Measurements from ENCODE around the gene CHST11. TPM values are rescaled to one million over a fixed set of nuclear protein-coding genes. Genes with fewer than 3 reads are reported as not detected.

CHST11 gene
- total RNA-seq, 1 experiment from 2014 or later, result 6.7 TPM

DNA sequence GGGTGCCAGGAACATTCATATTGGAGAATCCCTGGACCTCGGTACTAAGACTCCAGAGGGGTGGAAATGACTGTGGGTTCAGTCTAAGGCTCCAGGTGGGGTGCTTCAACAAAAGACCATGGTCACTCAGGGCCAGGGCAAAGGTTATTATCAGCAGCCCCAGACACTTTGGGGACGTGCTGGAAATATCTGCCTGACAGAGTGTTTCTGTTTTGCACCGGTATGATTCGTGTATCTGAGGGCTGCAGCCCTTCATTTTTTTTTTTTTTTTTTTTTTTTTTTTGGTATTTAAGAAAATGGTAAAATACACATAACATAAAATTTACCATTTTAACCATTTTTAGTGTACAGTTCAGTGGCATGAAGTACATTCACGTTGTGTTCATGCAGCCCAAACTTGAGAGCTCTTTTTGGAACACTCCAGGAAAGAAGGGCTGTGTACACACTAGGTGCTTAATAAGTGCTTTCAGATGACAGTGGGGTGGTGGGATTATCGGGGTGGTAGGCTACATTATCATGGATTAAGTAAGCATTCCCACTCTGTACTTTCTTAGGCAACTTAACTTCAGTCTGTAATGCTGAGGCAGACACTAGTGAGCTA, 120.3 kb downstream of the CHST11 start:
- H3K9me3 ChIP-seq (ENCODE audit: control insufficient read depth, low read depth, low read length), result no peaks in the 10 kb centered on the region
- H3K18ac ChIP-seq (ENCODE audit: insufficient read length, low read depth, low read length), result no peak overlapping the region
- H3K23ac ChIP-seq (ENCODE audit: insufficient read length, low read depth, low read length), result no peak overlapping the region
- Mint-ChIP-seq H3K9me3 (no peaks in the 10 kb centered on the region; a peak in 1 of 5 replicates), H3K27me3 (ENCODE audit: low read depth) (no peaks in the 10 kb centered on the region), H3K4me1 (peaks cover 0 to 12% of the 10 kb centered on the region in 2 experiments; a peak in 2 of 4 replicates), H3K36me3 (ENCODE audit: insufficient read depth in 1 of 3, low read depth in 3 of 3) (peaks cover 0 to 5% (median 0%) of the 10 kb centered on the region in 3 experiments; a peak in 1 of 7 replicates), H3K4me3 (no peak overlapping the region), H3K27ac (peak overlapping the region in 1 of 3 experiments; percentile 34; a peak in 1 of 7 replicates)
- no peak overlapping the region for H3K56ac ChIP-seq (ENCODE audit: insufficient read length, low read depth, low read length)
- H3K27me3 ChIP-seq (ENCODE audit: insufficient read depth, low read length), result no peaks in the 10 kb centered on the region
- H3K27ac ChIP-seq (ENCODE audit: insufficient read length, low read depth, low read length), result no peak overlapping the region
- no peak overlapping the region for H2BK20ac ChIP-seq (ENCODE audit: low read depth, low read length, poor library complexity, severe bottlenecking)
- no peaks in the 10 kb centered on the region for H3K79me1 ChIP-seq (ENCODE audit: insufficient read depth, low read depth, low read length, poor library complexity, severe bottlenecking)
- no peak for DNase-seq
- no peaks in the 10 kb centered on the region for H4K20me1 ChIP-seq (ENCODE audit: control insufficient read depth, insufficient read depth, insufficient read length)
- H2BK15ac ChIP-seq (ENCODE audit: low read depth, low read length), result no peak overlapping the region
- H4K91ac ChIP-seq (ENCODE audit: insufficient read length, low read depth, low read length), result no peak overlapping the region
- H2BK12ac ChIP-seq (ENCODE audit: insufficient read length, low read depth, low read length), result no peak overlapping the region
- H3K9ac ChIP-seq (ENCODE audit: extremely low read depth, insufficient read length, low read length), result no peak overlapping the region
- no peak overlapping the region for H2BK120ac ChIP-seq (ENCODE audit: low read depth, low read length, poor library complexity, severe bottlenecking)
- TF ChIP-seq, protein P1, sequence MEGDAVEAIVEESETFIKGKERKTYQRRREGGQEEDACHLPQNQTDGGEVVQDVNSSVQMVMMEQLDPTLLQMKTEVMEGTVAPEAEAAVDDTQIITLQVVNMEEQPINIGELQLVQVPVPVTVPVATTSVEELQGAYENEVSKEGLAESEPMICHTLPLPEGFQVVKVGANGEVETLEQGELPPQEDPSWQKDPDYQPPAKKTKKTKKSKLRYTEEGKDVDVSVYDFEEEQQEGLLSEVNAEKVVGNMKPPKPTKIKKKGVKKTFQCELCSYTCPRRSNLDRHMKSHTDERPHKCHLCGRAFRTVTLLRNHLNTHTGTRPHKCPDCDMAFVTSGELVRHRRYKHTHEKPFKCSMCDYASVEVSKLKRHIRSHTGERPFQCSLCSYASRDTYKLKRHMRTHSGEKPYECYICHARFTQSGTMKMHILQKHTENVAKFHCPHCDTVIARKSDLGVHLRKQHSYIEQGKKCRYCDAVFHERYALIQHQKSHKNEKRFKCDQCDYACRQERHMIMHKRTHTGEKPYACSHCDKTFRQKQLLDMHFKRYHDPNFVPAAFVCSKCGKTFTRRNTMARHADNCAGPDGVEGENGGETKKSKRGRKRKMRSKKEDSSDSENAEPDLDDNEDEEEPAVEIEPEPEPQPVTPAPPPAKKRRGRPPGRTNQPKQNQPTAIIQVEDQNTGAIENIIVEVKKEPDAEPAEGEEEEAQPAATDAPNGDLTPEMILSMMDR (conservative IDR thresholded peaks at IDR 0.05), result no peak
- H3K14ac ChIP-seq (ENCODE audit: insufficient read depth, low read length), result no peak overlapping the region
- no CpG with 5 or more reads among the region's 6 CpGs for WGBS (ENCODE audit: extremely low coverage, insufficient read length, low lambda C conversion rate)
- H3K79me2 ChIP-seq (ENCODE audit: insufficient read depth, low read length), result no peaks in the 10 kb centered on the region
- H2AFZ ChIP-seq (ENCODE audit: low read length), result no peak overlapping the region
- no peak overlapping the region for H3K4me2 ChIP-seq (ENCODE audit: insufficient read depth, insufficient read length, low read length)
- no peaks in the 10 kb centered on the region for H3K4me1 ChIP-seq (ENCODE audit: insufficient read depth, low read length)
- H2AK5ac ChIP-seq (ENCODE audit: insufficient read length, low read length), result no peak overlapping the region
- H3K4ac ChIP-seq (ENCODE audit: low read depth, low read length), result no peak overlapping the region
- no peak overlapping the region for H4K8ac ChIP-seq (replicated peaks; ENCODE audit: insufficient read length, low read depth, low read length)
- no peak overlapping the region for H3T11ph ChIP-seq (ENCODE audit: low read length)
- H4K5ac ChIP-seq (ENCODE audit: insufficient read length, low read depth, low read length), result no peak overlapping the region
- H2BK5ac ChIP-seq (ENCODE audit: insufficient read length, low read length), result no peak overlapping the region
- no peaks in the 10 kb centered on the region for H3K23me2 ChIP-seq (ENCODE audit: insufficient read length, low read depth, low read length, poor library complexity, severe bottlenecking)
